ENCODE measurements around the gene LBHD2.

Gene LBHD2

DNA sequence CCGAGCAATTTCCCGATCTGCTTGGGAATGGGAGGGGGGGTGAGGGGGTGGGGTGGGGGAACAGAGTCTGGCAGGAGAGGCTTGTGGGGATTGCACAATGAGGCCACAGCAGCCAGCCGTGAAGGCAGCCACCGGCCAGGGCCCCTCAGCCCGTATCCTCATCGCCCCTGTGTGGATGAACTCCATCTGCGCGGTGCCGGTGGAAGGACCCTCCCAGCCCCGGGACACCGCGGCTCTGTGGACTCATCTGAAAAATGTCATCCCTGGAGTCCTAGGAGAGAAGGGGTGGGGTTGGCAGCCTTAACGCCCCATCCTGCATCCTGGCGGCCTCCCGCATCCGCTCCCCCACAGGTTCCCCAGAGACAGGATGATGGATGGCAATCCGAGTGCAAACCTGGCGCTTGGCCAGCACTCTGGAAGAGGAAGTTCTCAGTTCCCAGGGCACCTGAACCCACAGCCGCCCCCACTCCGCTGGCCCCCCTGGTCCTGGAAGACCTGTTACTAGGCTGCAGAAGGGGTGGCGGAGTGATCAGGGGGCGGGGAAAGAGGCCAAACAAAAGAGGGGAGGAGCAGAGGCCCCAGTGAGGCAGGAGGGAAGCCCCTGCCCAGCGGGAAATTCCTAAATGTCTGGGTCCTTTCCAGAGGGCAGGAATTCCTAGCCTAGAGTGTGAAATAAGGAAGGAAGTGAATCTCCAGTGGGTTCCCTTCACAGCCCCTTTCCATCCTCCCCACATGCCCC, 38.0 kb downstream of the LBHD2 start:
- H2AFZ ChIP-seq (ENCODE audit: low read depth): no peak overlapping the region
- H3K27ac ChIP-seq: no peak overlapping the region

DNA sequence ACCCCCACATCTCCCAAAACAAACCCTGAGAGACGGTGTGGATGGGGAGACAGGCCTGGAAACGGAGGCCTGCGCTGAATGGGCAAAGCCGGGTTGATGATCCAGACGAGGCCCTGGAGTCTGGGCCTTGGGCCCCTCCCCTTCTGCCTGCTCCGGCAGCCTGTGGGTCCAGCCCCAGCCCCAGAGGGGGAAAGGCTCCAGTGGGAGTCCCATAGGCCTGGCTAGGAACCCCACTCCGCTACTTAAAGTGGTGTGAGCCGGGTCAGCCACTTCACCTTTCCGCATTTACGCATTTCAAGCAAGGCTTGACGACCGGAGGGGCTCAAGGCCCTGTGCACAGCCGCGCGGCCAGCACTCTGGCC, 38.6 kb downstream of the LBHD2 start:
- Histone ChIP-seq H3K27me3 (ENCODE audit: insufficient read depth, low read depth) (no peaks in the 10 kb centered on the region), H3K4me2 (0 out of 2 replicates have a peak overlapping the region, but pooled peaks have one; percentile 29), H3K27ac (no peak overlapping the region), H2AFZ (ENCODE audit: low read depth) (no peak overlapping the region), H3K36me3 (ENCODE audit: insufficient read depth) (no peaks in the 10 kb centered on the region), H3K79me2 (ENCODE audit: insufficient read depth, low read depth) (no peaks in the 10 kb centered on the region), H4K20me1 (ENCODE audit: insufficient read depth) (no peaks in the 10 kb centered on the region), H3K4me3 (IDR thresholded peaks at IDR 0.05; ENCODE audit: insufficient read depth, low read depth, low read length) (no peak overlapping the region), H3K4me1 (ENCODE audit: low read depth, poor library complexity, severe bottlenecking) (no peaks in the 10 kb centered on the region), H3K9ac (0 out of 2 replicates have a peak overlapping the region, but pooled peaks have one; percentile 66)
- TF ChIP-seq, protein P1, sequence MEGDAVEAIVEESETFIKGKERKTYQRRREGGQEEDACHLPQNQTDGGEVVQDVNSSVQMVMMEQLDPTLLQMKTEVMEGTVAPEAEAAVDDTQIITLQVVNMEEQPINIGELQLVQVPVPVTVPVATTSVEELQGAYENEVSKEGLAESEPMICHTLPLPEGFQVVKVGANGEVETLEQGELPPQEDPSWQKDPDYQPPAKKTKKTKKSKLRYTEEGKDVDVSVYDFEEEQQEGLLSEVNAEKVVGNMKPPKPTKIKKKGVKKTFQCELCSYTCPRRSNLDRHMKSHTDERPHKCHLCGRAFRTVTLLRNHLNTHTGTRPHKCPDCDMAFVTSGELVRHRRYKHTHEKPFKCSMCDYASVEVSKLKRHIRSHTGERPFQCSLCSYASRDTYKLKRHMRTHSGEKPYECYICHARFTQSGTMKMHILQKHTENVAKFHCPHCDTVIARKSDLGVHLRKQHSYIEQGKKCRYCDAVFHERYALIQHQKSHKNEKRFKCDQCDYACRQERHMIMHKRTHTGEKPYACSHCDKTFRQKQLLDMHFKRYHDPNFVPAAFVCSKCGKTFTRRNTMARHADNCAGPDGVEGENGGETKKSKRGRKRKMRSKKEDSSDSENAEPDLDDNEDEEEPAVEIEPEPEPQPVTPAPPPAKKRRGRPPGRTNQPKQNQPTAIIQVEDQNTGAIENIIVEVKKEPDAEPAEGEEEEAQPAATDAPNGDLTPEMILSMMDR (conservative IDR thresholded peaks at IDR 0.05; ENCODE audit: low read depth, low read length): no peak

More for the DNA sequence above, 38.0 kb downstream of the LBHD2 start:
- H3K9ac ChIP-seq: no peak overlapping the region
- H3K4me2 ChIP-seq: no peak overlapping the region
- H3K4me3 ChIP-seq (IDR thresholded peaks at IDR 0.05; ENCODE audit: insufficient read depth, low read depth, low read length): no peak overlapping the region
- no peaks in the 10 kb centered on the region for H3K4me1 ChIP-seq (ENCODE audit: low read depth, poor library complexity, severe bottlenecking)
- no peaks in the 10 kb centered on the region for H3K79me2 ChIP-seq (ENCODE audit: insufficient read depth, low read depth)
- TF ChIP-seq, protein P1 (conservative IDR thresholded peaks at IDR 0.05; ENCODE audit: low read depth, low read length): no peak
- H3K27me3 ChIP-seq (ENCODE audit: insufficient read depth, low read depth): no peaks in the 10 kb centered on the region
- no peaks in the 10 kb centered on the region for H4K20me1 ChIP-seq (ENCODE audit: insufficient read depth)
- H3K36me3 ChIP-seq (ENCODE audit: insufficient read depth): no peaks in the 10 kb centered on the region

DNA sequence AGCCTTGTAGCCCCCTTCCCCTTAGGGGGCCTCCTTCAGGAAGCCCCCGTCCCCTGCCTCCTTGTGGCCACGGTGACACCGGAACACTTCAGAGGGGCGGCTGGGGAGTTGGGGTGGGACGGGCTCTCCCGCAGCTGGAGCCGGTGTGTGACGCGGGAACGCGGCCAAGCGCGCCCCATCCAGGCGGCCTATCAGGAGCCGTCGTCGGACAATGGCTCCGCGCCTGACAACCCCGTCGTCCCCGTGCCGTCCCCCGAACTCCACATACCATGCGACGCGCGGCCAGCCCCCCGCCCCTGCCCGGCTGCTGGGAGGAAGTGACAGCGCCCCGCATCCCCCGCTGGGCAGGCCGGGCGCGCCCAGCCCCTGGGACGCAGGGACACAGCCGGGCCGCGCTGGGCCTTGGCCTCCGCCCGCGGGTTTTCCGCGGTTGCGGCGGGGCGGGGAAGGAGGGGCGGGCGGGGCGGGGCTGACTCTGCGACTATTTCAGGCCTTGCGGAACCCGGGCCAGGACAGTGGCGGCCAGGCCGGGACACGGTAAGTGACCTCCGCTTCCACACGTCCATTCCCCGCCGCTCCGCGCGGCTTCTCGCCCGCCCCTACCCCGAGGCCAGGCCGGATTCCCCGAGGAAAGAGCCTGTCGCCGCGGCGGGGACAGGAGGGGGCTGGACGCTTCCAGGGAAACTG, 39.1 kb downstream of the LBHD2 start, which contains the start of gene TNFAIP2:
TSS of gene TNFAIP2 (plus strand) at position 515 of the 687 bp plus-strand sequence. CDS start 2,997 bp downstream, outside the sequence.
- peak within 1 kb of the TSS; percentile 34; the same call in 1 of the 2 replicates for H2AFZ ChIP-seq (ENCODE audit: low read depth)
- H3K27ac ChIP-seq: no peak within 1 kb of the TSS
- TF ChIP-seq, protein P1 (conservative IDR thresholded peaks at IDR 0.05; ENCODE audit: low read depth, low read length): no peak
- H3K9ac ChIP-seq: peak within 1 kb of the TSS; percentile 66; the same call in 1 of the 2 replicates
- no peaks in the 10 kb centered on the region for H3K79me2 ChIP-seq (ENCODE audit: insufficient read depth, low read depth)
- H3K4me1 ChIP-seq (ENCODE audit: low read depth, poor library complexity, severe bottlenecking): no peaks in the 10 kb centered on the region
- no peaks in the 10 kb centered on the region for H3K27me3 ChIP-seq (ENCODE audit: insufficient read depth, low read depth)
- H3K4me2 ChIP-seq: peak within 1 kb of the TSS; percentile 39
- H4K20me1 ChIP-seq (ENCODE audit: insufficient read depth): no peaks in the 10 kb centered on the region
- no peaks in the 10 kb centered on the region for H3K36me3 ChIP-seq (ENCODE audit: insufficient read depth)
- no peak within 1 kb of the TSS for H3K4me3 ChIP-seq (IDR thresholded peaks at IDR 0.05; ENCODE audit: insufficient read depth, low read depth, low read length)

DNA sequence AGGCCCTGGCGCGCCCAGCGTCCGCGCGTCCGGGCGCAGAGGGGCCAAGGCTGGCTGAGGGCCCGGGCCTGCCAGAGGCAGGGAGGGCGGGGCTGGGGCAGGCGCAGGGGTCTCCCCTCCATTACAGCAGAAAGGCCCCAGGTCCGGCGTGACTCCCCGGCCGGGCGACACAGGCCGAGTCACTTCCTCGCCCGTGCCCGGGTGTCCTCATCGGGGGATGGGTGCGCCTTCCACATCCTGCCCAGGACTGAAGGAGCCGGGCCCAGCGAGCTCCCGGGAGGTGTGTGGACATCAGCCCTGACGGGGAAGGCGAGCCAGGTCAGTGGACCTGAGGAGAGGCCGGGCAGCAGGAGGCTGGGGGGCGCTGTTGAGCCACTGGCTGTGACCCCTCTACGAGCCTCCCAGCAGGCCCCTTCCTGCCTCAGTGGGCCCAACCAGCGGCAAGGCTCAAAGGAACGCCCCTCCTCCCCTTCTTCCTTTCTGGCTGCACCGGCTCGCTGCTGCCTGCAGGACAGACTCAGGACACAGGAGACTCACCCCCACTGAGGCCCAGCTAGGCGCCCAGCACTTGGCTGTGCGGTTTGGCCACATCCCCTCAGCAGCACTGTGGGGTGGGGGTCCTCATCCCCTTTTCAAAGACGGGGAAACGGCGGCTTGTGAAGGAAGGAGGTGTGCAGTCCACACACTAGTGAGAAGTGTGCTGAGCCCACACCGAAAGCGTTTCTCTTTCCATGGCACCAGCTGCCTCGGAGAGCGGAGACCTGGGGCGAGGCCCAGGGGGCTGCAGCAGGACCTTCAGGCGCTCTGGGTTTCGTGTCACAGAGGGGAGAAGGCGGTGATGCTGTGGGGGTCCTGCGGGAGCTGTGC, 39.9 kb downstream of the LBHD2 start:
- Histone ChIP-seq H3K27ac (no peak overlapping the region), H3K27me3 (ENCODE audit: insufficient read depth, low read depth) (no peaks in the 10 kb centered on the region), H3K36me3 (ENCODE audit: insufficient read depth) (no peaks in the 10 kb centered on the region), H3K4me2 (peak overlapping the region; percentile 39), H3K4me3 (IDR thresholded peaks at IDR 0.05; ENCODE audit: insufficient read depth, low read depth, low read length) (no peak overlapping the region), H3K4me1 (ENCODE audit: low read depth, poor library complexity, severe bottlenecking) (no peaks in the 10 kb centered on the region), H4K20me1 (ENCODE audit: insufficient read depth) (no peaks in the 10 kb centered on the region), H3K9ac (peak overlapping the region; percentile 66; the same call in 1 of the 2 replicates), H3K79me2 (ENCODE audit: insufficient read depth, low read depth) (no peaks in the 10 kb centered on the region), H2AFZ (ENCODE audit: low read depth) (peak overlapping the region; percentile 34; the same call in 1 of the 2 replicates)
- TF ChIP-seq, protein P1 (conservative IDR thresholded peaks at IDR 0.05; ENCODE audit: low read depth, low read length): no peak; the same call in 1 of the 2 replicates

Data from KMS-11 (cell line).